Memory B cell (primary cell): ENCODE measurements around the gene MYO7B.

Experiments used
- ATAC-seq: fragments of 150-1000 bp; cut with Tn5 transposase; 2 replicates; pipeline ENCODE4 v1.10.0; 2021; ENCODE audit warnings: low read depth, mild to moderate bottlenecking, moderate library complexity
- DNase-seq, 2 donors: peaks; one replicate each; pipeline ENCODE4 v3.0.0; 2022; ENCODE audit warnings: low spot score in 2 of 2
- H3K27ac Mint-ChIP-seq: one replicate; pipeline ENCODE4 v1.8.0; 2022; ENCODE audit warnings: mild to moderate bottlenecking, moderate library complexity, mixed read lengths
- H3K27me3 Mint-ChIP-seq: one replicate; pipeline ENCODE4 v1.8.0; 2022; ENCODE audit warnings: mixed read lengths
- H3K36me3 Mint-ChIP-seq: one replicate; pipeline ENCODE4 v1.8.0; 2022; ENCODE audit warnings: mild to moderate bottlenecking, mixed read lengths
- H3K4me1 Mint-ChIP-seq: one replicate; pipeline ENCODE4 v1.8.0; 2022; ENCODE audit warnings: mixed read lengths
- H3K4me3 Mint-ChIP-seq: one replicate; pipeline ENCODE4 v1.8.0; 2022; ENCODE audit warnings: mild to moderate bottlenecking, moderate library complexity, mixed read lengths
- H3K9me3 Mint-ChIP-seq: one replicate; pipeline ENCODE4 v1.8.0; 2022; ENCODE audit warnings: mixed read lengths

The MYO7B gene

GRCh38 chr2:127577973-127578372, 42.5 kb downstream of the MYO7B start:
- Mint-ChIP-seq H3K4me3 (peak overlapping the region; percentile 66), H3K4me1 (peaks cover 33% of the 10 kb centered on the region), H3K27ac (peak overlapping the region; percentile 60), H3K27me3 (no peaks in the 10 kb centered on the region), H3K36me3 (no peaks in the 10 kb centered on the region), H3K9me3 (no peaks in the 10 kb centered on the region)
- DNase-seq (no peak), ATAC-seq (peak; percentile 85)

GRCh38 chr2:127578411-127578810, 42.9 kb downstream of the MYO7B start:
- DNase-seq = no peak
- Mint-ChIP-seq H3K27ac (peak overlapping the region; percentile 60), H3K9me3 (no peaks in the 10 kb centered on the region), H3K36me3 (no peaks in the 10 kb centered on the region), H3K4me3 (no peak overlapping the region), H3K4me1 (peaks cover 33% of the 10 kb centered on the region), H3K27me3 (no peaks in the 10 kb centered on the region)
- no peak for ATAC-seq

- ATAC-seq = no peak
- H3K9me3 Mint-ChIP-seq = no peaks in the 10 kb centered on the region
- H3K4me3 Mint-ChIP-seq = no peak overlapping the region
- no peak overlapping the region for H3K27ac Mint-ChIP-seq
- H3K36me3 Mint-ChIP-seq = no peaks in the 10 kb centered on the region
- H3K27me3 Mint-ChIP-seq = no peaks in the 10 kb centered on the region
- no peak for DNase-seq
- peaks cover 28% of the 10 kb centered on the region for H3K4me1 Mint-ChIP-seq
These were observed 43.7 kb downstream of the MYO7B start for GRCh38 chr2:127579231-127579630.

GRCh38 chr2:127580167-127581049, 44.9 kb downstream of the MYO7B start:
- ATAC-seq (no peak), DNase-seq (no peak)
- H3K9me3 Mint-ChIP-seq = no peaks in the 10 kb centered on the region
- H3K4me3 Mint-ChIP-seq = no peak overlapping the region
- no peak overlapping the region for H3K27ac Mint-ChIP-seq
- H3K4me1 Mint-ChIP-seq = peaks cover 24% of the 10 kb centered on the region
- H3K27me3 Mint-ChIP-seq = no peaks in the 10 kb centered on the region
- no peaks in the 10 kb centered on the region for H3K36me3 Mint-ChIP-seq

- Mint-ChIP-seq H3K4me1 (peaks cover 22% of the 10 kb centered on the region), H3K27me3 (no peaks in the 10 kb centered on the region), H3K9me3 (no peaks in the 10 kb centered on the region), H3K27ac (no peak overlapping the region), H3K36me3 (no peaks in the 10 kb centered on the region), H3K4me3 (no peak overlapping the region)
- no peak for ATAC-seq
- no peak for DNase-seq
These were observed 45.5 kb downstream of the MYO7B start for GRCh38 chr2:127581050-127581345.

- ATAC-seq = no peak
- H3K4me3 Mint-ChIP-seq = no peak overlapping the region
- peaks cover 18% of the 10 kb centered on the region for H3K4me1 Mint-ChIP-seq
- DNase-seq = no peak
- H3K27me3 Mint-ChIP-seq = no peaks in the 10 kb centered on the region
- H3K27ac Mint-ChIP-seq = no peak overlapping the region
- no peaks in the 10 kb centered on the region for H3K9me3 Mint-ChIP-seq
- no peaks in the 10 kb centered on the region for H3K36me3 Mint-ChIP-seq
These were observed 46.3 kb downstream of the MYO7B start for GRCh38 chr2:127581516-127582490.

- DNase-seq (no peak), ATAC-seq (no peak)
- Mint-ChIP-seq H3K4me1 (peaks cover 4% of the 10 kb centered on the region), H3K27ac (no peak overlapping the region), H3K27me3 (no peaks in the 10 kb centered on the region), H3K4me3 (no peak overlapping the region), H3K9me3 (no peaks in the 10 kb centered on the region), H3K36me3 (no peaks in the 10 kb centered on the region)
These were observed 47.7 kb downstream of the MYO7B start for GRCh38 chr2:127582863-127583861.

GRCh38 chr2:127584047-127584446, 48.6 kb downstream of the MYO7B start:
- peaks cover 3% of the 10 kb centered on the region for H3K4me1 Mint-ChIP-seq
- H3K4me3 Mint-ChIP-seq = no peak overlapping the region
- no peaks in the 10 kb centered on the region for H3K36me3 Mint-ChIP-seq
- no peaks in the 10 kb centered on the region for H3K9me3 Mint-ChIP-seq
- ATAC-seq = no peak
- no peak for DNase-seq
- H3K27me3 Mint-ChIP-seq = no peaks in the 10 kb centered on the region
- H3K27ac Mint-ChIP-seq = no peak overlapping the region

- ATAC-seq (no peak), DNase-seq (no peak)
- H3K27me3 Mint-ChIP-seq = no peaks in the 10 kb centered on the region
- H3K4me3 Mint-ChIP-seq = no peak overlapping the region
- H3K9me3 Mint-ChIP-seq = no peaks in the 10 kb centered on the region
- peaks cover 3% of the 10 kb centered on the region for H3K4me1 Mint-ChIP-seq
- no peak overlapping the region for H3K27ac Mint-ChIP-seq
- no peaks in the 10 kb centered on the region for H3K36me3 Mint-ChIP-seq
These were observed 49.1 kb downstream of the MYO7B start for GRCh38 chr2:127584516-127585033.

GRCh38 chr2:127585270-127585807, 49.9 kb downstream of the MYO7B start:
- DNase-seq = no peak
- H3K4me3 Mint-ChIP-seq = no peak overlapping the region
- H3K27me3 Mint-ChIP-seq = no peaks in the 10 kb centered on the region
- H3K4me1 Mint-ChIP-seq = peaks cover 3% of the 10 kb centered on the region
- H3K27ac Mint-ChIP-seq = no peak overlapping the region
- H3K9me3 Mint-ChIP-seq = no peaks in the 10 kb centered on the region
- no peak for ATAC-seq
- H3K36me3 Mint-ChIP-seq = no peaks in the 10 kb centered on the region

GRCh38 chr2:127586136-127586535, 50.7 kb downstream of the MYO7B start:
- DNase-seq (no peak), ATAC-seq (no peak)
- H3K27me3 Mint-ChIP-seq = no peaks in the 10 kb centered on the region
- no peak overlapping the region for H3K4me3 Mint-ChIP-seq
- H3K9me3 Mint-ChIP-seq = no peaks in the 10 kb centered on the region
- H3K4me1 Mint-ChIP-seq = peaks cover 4% of the 10 kb centered on the region
- H3K27ac Mint-ChIP-seq = no peak overlapping the region
- no peaks in the 10 kb centered on the region for H3K36me3 Mint-ChIP-seq

GRCh38 chr2:127586746-127587295, 51.3 kb downstream of the MYO7B start:
- Mint-ChIP-seq H3K27ac (no peak overlapping the region), H3K27me3 (no peaks in the 10 kb centered on the region), H3K4me1 (peaks cover 6% of the 10 kb centered on the region), H3K9me3 (no peaks in the 10 kb centered on the region), H3K4me3 (no peak overlapping the region), H3K36me3 (no peaks in the 10 kb centered on the region)
- ATAC-seq (no peak), DNase-seq (no peak)

- H3K36me3 Mint-ChIP-seq = no peaks in the 10 kb centered on the region
- no peak overlapping the region for H3K27ac Mint-ChIP-seq
- no peak for ATAC-seq
- H3K27me3 Mint-ChIP-seq = no peaks in the 10 kb centered on the region
- H3K4me3 Mint-ChIP-seq = no peak overlapping the region
- no peaks in the 10 kb centered on the region for H3K9me3 Mint-ChIP-seq
- DNase-seq = no peak
- peaks cover 6% of the 10 kb centered on the region for H3K4me1 Mint-ChIP-seq
These were observed 52.8 kb downstream of the MYO7B start for GRCh38 chr2:127588241-127588640.
